ENCODE data around the gene MAPK1. TPM values are rescaled to one million over a fixed set of nuclear protein-coding genes. Genes with fewer than 3 reads are reported as not detected.

Gene MAPK1
- total and polyA plus RNA-seq, 9 of the 15 experiments (the other 6 are each of a cell fraction or from before 2014, with no cell fraction given), result 46.3 to 575 (median 283) TPM

DNA sequence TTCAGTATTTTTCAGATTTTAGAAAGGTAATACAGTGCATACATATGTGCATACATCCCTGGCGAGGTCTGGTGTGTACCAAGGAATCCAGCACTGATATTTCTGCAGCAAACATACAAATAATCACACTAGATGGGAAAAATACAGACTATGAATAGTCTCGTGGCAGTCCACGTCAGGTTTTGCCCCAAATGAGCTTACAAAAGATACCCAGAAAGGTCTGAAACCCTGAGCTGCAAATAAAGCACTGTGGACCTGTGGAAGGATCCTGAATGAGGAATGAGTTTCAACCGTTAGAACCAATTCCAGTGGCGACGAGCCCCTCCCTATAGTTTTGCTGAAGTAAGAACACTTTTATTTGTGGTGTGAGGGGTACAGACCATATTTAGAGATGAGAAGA, 24.5 kb downstream of the MAPK1 start (continued):
- TF ChIP-seq, protein P1, sequence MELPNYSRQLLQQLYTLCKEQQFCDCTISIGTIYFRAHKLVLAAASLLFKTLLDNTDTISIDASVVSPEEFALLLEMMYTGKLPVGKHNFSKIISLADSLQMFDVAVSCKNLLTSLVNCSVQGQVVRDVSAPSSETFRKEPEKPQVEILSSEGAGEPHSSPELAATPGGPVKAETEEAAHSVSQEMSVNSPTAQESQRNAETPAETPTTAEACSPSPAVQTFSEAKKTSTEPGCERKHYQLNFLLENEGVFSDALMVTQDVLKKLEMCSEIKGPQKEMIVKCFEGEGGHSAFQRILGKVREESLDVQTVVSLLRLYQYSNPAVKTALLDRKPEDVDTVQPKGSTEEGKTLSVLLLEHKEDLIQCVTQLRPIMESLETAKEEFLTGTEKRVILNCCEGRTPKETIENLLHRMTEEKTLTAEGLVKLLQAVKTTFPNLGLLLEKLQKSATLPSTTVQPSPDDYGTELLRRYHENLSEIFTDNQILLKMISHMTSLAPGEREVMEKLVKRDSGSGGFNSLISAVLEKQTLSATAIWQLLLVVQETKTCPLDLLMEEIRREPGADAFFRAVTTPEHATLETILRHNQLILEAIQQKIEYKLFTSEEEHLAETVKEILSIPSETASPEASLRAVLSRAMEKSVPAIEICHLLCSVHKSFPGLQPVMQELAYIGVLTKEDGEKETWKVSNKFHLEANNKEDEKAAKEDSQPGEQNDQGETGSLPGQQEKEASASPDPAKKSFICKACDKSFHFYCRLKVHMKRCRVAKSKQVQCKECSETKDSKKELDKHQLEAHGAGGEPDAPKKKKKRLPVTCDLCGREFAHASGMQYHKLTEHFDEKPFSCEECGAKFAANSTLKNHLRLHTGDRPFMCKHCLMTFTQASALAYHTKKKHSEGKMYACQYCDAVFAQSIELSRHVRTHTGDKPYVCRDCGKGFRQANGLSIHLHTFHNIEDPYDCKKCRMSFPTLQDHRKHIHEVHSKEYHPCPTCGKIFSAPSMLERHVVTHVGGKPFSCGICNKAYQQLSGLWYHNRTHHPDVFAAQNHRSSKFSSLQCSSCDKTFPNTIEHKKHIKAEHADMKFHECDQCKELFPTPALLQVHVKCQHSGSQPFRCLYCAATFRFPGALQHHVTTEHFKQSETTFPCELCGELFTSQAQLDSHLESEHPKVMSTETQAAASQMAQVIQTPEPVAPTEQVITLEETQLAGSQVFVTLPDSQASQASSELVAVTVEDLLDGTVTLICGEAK (IDR thresholded peaks at IDR 0.05), result no peak
- TF ChIP-seq, protein P1 (CRISPR knock-in tag; IDR thresholded peaks at IDR 0.05), result no peak
- TF ChIP-seq RBM15 (IDR thresholded peaks at IDR 0.05; ENCODE audit: insufficient read depth, low read length) (no peak), NFXL1 (CRISPR knock-in tag; IDR thresholded peaks at IDR 0.05) (0 out of 2 replicates have a peak, but pooled peaks have one; percentile 28), GTF2E2 (tag; IDR thresholded peaks at IDR 0.05) (no peak), MIER1 (IDR thresholded peaks at IDR 0.05; ENCODE audit: low read depth) (no peak), NONO (IDR thresholded peaks at IDR 0.05; ENCODE audit: low read depth in 2 of 2, low read length in 1 of 2) (no peak)
- TF ChIP-seq, protein P2, sequence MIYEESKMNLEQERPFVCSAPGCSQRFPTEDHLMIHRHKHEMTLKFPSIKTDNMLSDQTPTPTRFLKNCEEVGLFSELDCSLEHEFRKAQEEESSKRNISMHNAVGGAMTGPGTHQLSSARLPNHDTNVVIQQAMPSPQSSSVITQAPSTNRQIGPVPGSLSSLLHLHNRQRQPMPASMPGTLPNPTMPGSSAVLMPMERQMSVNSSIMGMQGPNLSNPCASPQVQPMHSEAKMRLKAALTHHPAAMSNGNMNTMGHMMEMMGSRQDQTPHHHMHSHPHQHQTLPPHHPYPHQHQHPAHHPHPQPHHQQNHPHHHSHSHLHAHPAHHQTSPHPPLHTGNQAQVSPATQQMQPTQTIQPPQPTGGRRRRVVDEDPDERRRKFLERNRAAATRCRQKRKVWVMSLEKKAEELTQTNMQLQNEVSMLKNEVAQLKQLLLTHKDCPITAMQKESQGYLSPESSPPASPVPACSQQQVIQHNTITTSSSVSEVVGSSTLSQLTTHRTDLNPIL (CRISPR knock-in tag; IDR thresholded peaks at IDR 0.05), result no peak
- TF ChIP-seq, protein P3, sequence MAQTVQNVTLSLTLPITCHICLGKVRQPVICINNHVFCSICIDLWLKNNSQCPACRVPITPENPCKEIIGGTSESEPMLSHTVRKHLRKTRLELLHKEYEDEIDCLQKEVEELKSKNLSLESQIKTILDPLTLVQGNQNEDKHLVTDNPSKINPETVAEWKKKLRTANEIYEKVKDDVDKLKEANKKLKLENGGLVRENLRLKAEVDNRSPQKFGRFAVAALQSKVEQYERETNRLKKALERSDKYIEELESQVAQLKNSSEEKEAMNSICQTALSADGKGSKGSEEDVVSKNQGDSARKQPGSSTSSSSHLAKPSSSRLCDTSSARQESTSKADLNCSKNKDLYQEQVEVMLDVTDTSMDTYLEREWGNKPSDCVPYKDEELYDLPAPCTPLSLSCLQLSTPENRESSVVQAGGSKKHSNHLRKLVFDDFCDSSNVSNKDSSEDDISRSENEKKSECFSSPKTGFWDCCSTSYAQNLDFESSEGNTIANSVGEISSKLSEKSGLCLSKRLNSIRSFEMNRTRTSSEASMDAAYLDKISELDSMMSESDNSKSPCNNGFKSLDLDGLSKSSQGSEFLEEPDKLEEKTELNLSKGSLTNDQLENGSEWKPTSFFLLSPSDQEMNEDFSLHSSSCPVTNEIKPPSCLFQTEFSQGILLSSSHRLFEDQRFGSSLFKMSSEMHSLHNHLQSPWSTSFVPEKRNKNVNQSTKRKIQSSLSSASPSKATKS (CRISPR knock-in tag; IDR thresholded peaks at IDR 0.05), result no peak
- TF ChIP-seq, protein P4, sequence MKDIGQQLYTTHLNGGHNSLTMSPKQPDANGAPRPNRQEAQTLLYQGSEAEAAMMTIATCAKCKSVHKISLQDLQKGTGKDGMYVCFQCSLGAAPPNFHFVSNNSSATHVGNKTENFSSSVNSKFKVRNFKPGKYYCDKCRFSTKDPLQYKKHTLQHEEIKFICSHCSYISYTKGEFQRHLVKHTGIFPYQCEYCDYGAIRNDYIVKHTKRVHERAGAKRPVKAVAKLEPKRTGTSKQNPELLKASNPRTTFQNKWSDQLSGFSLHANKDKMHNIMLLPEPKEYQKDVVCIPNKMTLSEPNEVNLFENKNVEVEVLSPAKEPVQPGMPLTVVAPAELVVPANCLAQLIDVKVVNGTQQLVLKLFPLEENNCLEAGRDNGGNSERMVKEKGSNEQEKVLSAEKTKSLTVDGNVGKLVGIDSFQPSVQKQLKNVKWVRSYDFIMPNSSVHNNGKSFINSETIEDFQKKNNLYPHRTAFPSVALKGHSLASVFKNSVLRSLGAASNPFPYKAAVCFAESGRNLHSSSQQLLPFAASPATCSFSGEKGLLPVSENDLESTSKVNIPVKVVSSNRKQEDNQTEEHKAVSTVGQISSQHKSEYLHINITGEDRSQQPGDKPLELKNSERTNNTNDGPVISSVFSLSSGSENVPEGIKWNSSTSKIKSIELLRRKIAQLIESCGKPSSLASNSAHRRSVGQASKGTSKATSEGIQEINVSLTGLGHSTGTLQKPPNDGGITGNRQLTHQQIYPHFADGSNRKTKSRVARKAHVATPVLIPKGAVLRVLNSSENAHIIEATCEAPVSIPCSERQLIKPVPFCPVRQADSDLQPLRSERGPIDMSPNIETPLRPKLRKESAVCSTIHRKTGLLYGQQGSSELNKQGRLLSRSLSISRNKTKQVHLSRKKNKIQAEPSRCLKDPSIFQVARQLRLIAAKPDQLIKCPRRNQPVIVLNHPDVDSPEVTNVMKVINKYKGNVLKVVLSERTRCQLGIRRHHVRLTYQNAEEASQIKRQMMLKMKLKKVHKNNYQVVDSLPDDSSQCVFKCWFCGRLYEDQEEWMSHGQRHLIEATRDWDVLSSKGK (CRISPR knock-in tag; IDR thresholded peaks at IDR 0.05), result no peak
